NCI-H2196 treated with DMSO at 0.1 percent for 48 hours (cell line): ENCODE measurements around the gene ZNF669.

Source experiments
- DNase-seq: peaks from one replicate; lab custom pipeline; 2025; ENCODE audit not compliant: unreplicated experiment; lab: John Stamatoyannopoulos, UW

Gene ZNF669

DNA sequence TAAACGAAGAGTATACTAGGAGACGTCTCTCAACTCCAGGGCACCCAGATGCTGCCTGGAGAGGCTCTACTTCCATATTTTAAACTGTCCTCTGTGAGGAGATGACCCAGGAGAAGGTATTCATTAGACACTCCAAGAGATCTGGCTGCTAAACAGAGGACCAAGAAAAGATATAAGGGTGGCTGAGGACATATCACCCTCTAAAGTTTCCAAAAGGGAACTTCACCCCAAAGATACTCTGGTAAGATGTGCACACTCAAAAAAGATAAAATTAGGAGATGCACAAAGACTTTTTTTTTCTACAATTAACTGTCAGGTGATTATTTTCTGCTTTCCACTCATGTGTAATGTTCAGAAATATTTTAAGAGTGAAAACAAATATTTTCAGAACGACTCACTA lies 26.9 kb downstream of the ZNF669 start:
- no peak for DNase-seq

DNA sequence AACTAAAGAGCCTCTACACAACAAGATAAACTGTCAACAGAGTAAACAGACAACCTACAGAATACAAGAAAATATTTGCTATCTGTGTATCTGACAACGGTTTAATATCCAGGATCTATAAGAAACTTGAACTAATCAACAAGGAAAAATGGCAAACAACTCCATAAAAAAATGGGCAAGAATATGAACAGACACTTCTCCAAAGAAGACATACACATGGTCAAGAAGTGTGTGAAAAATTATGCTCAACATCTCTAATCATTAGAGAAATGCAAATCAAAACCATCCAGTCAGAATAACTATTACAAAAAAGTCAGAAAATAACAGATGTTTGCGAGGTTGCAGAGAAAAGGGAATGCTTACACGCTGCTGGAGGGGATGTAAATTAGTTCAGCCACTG lies 33.5 kb downstream of the ZNF669 start:
- DNase-seq: no peak

DNA sequence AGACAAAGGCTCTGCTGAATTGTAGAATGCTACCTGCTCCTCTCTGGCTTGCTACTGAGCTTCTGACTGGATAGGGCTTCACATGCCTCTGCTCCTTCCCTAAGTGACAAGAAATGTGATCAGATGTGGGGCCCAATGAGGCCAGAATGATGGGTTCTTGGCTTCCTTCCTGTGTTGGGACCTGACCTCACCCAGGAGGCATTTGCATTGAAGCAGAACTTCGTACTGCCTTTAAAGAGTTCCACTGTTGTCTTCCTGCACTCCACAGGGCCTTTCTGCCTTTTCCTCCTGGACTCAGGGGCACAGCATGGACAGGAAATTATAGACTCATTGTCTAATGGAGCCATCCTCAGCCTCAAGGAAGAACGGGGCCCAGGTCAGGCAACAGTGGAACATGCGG lies 39.9 kb downstream of the ZNF669 start:
- DNase-seq: no peak

DNA sequence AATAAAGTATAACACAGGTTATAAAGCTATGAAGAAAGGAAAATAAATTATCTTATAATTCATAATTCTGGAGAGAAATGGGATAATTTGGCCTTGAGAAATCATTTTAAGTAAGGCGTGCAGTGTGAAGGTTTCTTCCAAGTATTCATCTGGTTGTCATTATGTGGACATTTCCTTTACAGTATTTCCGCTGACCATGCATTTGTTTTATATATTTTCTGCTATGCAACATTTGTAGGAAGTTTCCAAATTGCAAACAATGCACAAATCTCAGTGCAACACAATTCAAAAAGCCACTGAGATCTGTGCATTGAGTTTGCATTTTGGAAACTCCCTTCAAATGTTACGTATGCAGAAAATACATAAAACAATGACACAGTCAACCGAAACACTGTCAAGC lies 43.4 kb downstream of the ZNF669 start:
- DNase-seq: no peak

DNA sequence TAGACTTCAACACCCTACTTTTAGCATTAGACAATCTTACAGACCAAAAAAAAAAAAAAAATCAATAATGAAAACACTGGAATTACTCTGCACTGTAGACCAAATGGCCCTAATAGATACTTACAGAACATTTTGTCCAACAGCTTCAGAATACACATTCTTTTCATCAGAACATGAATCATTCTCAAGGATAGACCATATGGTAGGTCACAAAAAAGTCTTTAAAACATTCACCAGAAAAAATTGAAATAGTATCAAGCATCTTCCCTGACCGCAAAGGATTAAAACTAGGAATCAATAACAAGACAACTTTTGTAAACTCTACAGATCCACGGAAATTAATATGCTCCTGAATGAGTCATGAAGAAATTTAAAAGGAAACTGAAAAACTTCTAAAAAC lies 48.1 kb downstream of the ZNF669 start:
- DNase-seq: no peak

DNA sequence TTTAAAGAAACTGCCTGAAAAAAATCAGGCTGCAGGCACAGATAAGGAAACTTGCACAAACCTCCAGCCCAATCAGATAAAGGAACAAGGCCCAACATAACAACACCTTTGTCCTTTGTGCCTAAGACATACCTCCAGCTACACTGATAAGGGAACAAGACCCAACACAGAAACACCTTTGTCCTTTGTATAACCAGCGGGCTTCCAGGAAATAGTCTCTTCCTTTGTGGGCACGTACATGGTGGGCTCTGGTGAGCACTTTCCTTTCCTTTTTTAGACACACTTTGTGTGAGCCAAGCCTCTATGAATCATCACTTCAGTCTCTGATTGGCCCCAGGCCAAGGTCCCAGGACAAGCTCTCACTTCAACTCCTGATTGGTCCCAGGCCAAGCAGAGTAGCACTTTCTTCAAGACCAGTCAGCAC lies 49.2 kb downstream of the ZNF669 start:
- DNase-seq: no peak
